HL-60 (cell line): Measurements from ENCODE around the gene HBQ1.
A peak's percentile ranks its signal among the peaks of the same experiment; 100 is the strongest.
"Not testable (repeated sequence)": the region's sequence is repeated elsewhere in the genome, so short reads cannot be mapped to it uniquely, and the experiment has no call there.

Experiments used
- DNase-seq, 2 experiments: peaks; one replicate each; pipeline ENCODE4 v3.0.0-alpha.2; 2010 to 2020; ENCODE audit warnings: low read depth in 1 of 2, low spot score in 1 of 2
- H3K27ac ChIP-seq: fragments of 250-450 bp; sonication (Bioruptor Pico); replicated peaks from 2 replicates; pipeline ENCODE4 v1.5.1; 2020; ENCODE audit warnings: mild to moderate bottlenecking, moderate library complexity
- H3K27me3 ChIP-seq: fragments of 250-450 bp; sonication (Bioruptor Pico); 2 replicates; pipeline ENCODE4 v1.5.1; 2021; ENCODE audit warnings: mild to moderate bottlenecking, moderate library complexity; ENCODE audit not compliant: insufficient read depth, poor library complexity, severe bottlenecking
- H3K4me3 ChIP-seq: replicated peaks from 2 replicates; pipeline ENCODE4 v1.5.1; 2011; ENCODE audit warnings: mild to moderate bottlenecking, control low read depth, low read length; ENCODE audit not compliant: insufficient read depth
- GABPA ChIP-seq: IDR thresholded peaks from 2 replicates; pipeline ENCODE4 v1.6.1; 2012; ENCODE audit warnings: low read depth
- POLR2AphosphoS5 ChIP-seq: IDR thresholded peaks from 2 replicates; pipeline ENCODE4 v1.6.1; 2012; ENCODE audit warnings: low read depth
- SPI1 ChIP-seq: IDR thresholded peaks from 2 replicates; pipeline ENCODE4 v1.6.1; 2012; ENCODE audit warnings: low read depth, mild to moderate bottlenecking, borderline replicate concordance
- TF ChIP-seq, protein P1 (sequence below): IDR thresholded peaks from 2 replicates; pipeline ENCODE4 v1.6.1; 2012; ENCODE audit warnings: low read depth; ENCODE audit not compliant: insufficient replicate concordance
- TF ChIP-seq, protein P2 (sequence below): IDR thresholded peaks from one replicate; pipeline ENCODE4 v1.5.1; 2011; ENCODE audit warnings: low read length, control low read depth, inconsistent platforms; ENCODE audit not compliant: insufficient read depth

The HBQ1 gene

DNA sequence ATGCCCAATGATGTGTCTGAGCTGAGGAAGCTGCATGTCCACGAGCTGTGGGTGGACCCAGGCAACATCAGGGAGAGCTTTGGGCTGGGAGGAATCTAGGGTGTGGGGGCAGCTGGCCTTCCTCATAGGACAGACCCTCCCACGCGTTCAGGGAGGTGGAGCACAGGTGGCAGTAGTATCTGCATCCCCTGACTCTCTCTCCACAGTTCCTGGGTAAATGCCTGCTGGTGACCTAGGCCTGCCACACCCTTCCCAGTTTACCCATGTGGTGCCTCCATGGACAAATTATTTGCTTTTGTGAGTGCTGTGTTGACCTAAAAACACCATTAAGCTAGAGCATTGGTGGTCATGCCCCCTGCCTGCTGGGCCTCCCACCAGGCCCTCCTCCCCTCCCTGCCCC lies 11.2 kb upstream of the HBQ1 start:
- Histone ChIP-seq H3K27me3 (peaks cover 59% of the 10 kb centered on the region), H3K4me3 (no peak overlapping the region), H3K27ac (no peak overlapping the region)
- TF ChIP-seq, protein P1, sequence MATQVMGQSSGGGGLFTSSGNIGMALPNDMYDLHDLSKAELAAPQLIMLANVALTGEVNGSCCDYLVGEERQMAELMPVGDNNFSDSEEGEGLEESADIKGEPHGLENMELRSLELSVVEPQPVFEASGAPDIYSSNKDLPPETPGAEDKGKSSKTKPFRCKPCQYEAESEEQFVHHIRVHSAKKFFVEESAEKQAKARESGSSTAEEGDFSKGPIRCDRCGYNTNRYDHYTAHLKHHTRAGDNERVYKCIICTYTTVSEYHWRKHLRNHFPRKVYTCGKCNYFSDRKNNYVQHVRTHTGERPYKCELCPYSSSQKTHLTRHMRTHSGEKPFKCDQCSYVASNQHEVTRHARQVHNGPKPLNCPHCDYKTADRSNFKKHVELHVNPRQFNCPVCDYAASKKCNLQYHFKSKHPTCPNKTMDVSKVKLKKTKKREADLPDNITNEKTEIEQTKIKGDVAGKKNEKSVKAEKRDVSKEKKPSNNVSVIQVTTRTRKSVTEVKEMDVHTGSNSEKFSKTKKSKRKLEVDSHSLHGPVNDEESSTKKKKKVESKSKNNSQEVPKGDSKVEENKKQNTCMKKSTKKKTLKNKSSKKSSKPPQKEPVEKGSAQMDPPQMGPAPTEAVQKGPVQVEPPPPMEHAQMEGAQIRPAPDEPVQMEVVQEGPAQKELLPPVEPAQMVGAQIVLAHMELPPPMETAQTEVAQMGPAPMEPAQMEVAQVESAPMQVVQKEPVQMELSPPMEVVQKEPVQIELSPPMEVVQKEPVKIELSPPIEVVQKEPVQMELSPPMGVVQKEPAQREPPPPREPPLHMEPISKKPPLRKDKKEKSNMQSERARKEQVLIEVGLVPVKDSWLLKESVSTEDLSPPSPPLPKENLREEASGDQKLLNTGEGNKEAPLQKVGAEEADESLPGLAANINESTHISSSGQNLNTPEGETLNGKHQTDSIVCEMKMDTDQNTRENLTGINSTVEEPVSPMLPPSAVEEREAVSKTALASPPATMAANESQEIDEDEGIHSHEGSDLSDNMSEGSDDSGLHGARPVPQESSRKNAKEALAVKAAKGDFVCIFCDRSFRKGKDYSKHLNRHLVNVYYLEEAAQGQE: no peak
- TF ChIP-seq, protein P2, sequence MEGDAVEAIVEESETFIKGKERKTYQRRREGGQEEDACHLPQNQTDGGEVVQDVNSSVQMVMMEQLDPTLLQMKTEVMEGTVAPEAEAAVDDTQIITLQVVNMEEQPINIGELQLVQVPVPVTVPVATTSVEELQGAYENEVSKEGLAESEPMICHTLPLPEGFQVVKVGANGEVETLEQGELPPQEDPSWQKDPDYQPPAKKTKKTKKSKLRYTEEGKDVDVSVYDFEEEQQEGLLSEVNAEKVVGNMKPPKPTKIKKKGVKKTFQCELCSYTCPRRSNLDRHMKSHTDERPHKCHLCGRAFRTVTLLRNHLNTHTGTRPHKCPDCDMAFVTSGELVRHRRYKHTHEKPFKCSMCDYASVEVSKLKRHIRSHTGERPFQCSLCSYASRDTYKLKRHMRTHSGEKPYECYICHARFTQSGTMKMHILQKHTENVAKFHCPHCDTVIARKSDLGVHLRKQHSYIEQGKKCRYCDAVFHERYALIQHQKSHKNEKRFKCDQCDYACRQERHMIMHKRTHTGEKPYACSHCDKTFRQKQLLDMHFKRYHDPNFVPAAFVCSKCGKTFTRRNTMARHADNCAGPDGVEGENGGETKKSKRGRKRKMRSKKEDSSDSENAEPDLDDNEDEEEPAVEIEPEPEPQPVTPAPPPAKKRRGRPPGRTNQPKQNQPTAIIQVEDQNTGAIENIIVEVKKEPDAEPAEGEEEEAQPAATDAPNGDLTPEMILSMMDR: no peak
- TF ChIP-seq POLR2AphosphoS5 (no peak), GABPA (no peak), SPI1 (no peak)
- no peak for DNase-seq

DNA sequence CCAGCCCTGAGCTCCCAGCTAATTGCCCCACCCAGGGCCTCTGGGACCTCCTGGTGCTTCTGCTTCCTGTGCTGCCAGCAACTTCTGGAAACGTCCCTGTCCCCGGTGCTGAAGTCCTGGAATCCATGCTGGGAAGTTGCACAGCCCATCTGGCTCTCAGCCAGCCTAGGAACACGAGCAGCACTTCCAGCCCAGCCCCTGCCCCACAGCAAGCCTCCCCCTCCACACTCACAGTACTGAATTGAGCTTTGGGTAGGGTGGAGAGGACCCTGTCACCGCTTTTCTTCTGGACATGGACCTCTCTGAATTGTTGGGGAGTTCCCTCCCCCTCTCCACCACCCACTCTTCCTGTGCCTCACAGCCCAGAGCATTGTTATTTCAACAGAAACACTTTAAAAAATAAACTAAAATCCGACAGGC lies 10.2 kb upstream of the HBQ1 start:
- H3K27me3 ChIP-seq: peaks cover 62% of the 10 kb centered on the region
- not testable (repeated sequence) for H3K27ac ChIP-seq, H3K4me3 ChIP-seq
- DNase-seq: peak in 1 of 2 experiments; percentile 14
- TF ChIP-seq, protein P1: peak; percentile 88

DNA sequence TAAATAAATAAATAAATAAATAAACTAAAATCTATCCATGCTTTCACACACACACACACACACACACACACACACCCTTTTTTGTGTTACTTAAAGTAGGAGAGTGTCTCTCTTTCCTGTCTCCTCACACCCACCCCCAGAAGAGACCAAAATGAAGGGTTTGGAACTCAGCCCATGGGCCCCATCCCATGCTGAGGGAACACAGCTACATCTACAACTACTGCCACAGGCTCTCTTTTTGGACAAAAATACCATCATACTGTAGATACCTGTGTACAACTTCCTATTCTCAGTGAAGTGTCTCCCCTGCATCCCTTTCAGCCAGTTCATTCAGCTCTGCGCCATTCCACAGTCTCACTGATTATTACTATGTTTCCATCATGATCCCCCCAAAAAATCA lies 9.5 kb upstream of the HBQ1 start:
- H3K27ac ChIP-seq: no peak overlapping the region
- peaks cover 61% of the 10 kb centered on the region for H3K27me3 ChIP-seq
- TF ChIP-seq, protein P1: peak; percentile 18
- no peak for TF ChIP-seq GABPA
- H3K4me3 ChIP-seq: no peak overlapping the region
- DNase-seq: no peak

DNA sequence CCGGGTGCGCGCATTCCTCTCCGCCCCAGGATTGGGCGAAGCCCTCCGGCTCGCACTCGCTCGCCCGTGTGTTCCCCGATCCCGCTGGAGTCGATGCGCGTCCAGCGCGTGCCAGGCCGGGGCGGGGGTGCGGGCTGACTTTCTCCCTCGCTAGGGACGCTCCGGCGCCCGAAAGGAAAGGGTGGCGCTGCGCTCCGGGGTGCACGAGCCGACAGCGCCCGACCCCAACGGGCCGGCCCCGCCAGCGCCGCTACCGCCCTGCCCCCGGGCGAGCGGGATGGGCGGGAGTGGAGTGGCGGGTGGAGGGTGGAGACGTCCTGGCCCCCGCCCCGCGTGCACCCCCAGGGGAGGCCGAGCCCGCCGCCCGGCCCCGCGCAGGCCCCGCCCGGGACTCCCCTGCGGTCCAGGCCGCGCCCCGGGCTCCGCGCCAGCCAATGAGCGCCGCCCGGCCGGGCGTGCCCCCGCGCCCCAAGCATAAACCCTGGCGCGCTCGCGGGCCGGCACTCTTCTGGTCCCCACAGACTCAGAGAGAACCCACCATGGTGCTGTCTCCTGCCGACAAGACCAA lies 7.8 kb upstream of the HBQ1 start, which contains the start of gene HBA2:
Gene HBA2 (plus strand): TSS at position 503 of the 568 bp plus-strand sequence. CDS start 37 bp downstream, at position 540.
- H3K27me3 ChIP-seq: peaks cover 51% of the 10 kb centered on the region
- H3K4me3 ChIP-seq, H3K27ac ChIP-seq, DNase-seq: not testable (repeated sequence)

DNA sequence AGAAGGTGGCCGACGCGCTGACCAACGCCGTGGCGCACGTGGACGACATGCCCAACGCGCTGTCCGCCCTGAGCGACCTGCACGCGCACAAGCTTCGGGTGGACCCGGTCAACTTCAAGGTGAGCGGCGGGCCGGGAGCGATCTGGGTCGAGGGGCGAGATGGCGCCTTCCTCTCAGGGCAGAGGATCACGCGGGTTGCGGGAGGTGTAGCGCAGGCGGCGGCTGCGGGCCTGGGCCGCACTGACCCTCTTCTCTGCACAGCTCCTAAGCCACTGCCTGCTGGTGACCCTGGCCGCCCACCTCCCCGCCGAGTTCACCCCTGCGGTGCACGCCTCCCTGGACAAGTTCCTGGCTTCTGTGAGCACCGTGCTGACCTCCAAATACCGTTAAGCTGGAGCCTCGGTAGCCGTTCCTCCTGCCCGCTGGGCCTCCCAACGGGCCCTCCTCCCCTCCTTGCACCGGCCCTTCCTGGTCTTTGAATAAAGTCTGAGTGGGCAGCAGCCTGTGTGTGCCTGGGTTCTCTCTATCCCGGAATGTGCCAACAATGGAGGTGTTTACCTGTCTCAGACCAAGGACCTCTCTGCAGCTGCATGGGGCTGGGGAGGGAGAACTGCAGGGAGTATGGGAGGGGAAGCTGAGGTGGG lies 6.9 kb upstream of the HBQ1 start:
- H3K4me3 ChIP-seq, H3K27ac ChIP-seq, DNase-seq: not testable (repeated sequence)
- H3K27me3 ChIP-seq: peaks cover 51% of the 10 kb centered on the region
